Stimulated activated CD8-positive, alpha-beta memory T cell treated with anti-CD3 and anti-CD28 coated beads, Interleukin-4, amount 100 ng/mL, for 4 hours (primary cell): ENCODE data around the gene GSS.

ENCODE experiments used
- DNase-seq, 2 donors: peaks; one replicate each; pipeline ENCODE4 v3.0.0-alpha.2; 2020; ENCODE audit warnings: low read depth in 2 of 2, low spot score in 1 of 2

GSS gene

DNA sequence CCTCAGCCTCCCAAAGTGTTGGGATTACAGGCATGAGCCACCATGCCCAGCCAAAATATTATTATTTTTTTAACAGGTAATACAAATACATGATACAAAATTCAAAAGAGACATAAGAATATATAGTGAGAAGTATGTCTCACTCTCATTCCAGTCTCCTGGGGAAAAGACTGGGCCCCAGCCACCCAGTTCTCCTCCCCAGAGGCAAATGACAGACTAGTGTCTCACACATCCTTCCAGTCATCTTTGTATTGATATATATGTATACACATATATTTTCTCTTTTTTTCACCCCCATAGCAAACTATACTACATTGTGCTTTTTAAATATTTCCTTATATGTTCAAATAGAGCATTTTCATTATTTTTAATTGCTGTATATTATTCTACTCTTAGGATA is 8.3 kb downstream of the GSS start:
- DNase-seq: no peak

DNA sequence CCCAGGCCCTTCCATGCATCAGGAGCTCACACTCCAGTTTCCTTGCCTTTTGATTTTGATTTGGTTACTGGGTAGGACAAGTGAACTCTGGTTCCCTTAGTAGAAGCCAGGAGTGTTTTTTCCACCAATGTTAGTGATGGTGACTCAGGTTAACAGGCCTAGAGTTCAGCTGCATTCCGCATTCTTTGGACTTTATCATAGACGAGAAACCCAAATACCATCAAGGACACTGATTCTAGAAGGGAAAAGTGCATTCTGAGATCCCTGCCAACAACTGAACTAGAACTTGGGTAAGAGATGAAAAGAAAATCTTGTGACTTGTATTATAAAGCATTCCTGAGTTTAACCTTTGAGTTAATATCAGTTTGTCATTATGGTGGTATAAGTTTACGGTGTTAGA is 8.9 kb downstream of the GSS start:
- DNase-seq: no peak

DNA sequence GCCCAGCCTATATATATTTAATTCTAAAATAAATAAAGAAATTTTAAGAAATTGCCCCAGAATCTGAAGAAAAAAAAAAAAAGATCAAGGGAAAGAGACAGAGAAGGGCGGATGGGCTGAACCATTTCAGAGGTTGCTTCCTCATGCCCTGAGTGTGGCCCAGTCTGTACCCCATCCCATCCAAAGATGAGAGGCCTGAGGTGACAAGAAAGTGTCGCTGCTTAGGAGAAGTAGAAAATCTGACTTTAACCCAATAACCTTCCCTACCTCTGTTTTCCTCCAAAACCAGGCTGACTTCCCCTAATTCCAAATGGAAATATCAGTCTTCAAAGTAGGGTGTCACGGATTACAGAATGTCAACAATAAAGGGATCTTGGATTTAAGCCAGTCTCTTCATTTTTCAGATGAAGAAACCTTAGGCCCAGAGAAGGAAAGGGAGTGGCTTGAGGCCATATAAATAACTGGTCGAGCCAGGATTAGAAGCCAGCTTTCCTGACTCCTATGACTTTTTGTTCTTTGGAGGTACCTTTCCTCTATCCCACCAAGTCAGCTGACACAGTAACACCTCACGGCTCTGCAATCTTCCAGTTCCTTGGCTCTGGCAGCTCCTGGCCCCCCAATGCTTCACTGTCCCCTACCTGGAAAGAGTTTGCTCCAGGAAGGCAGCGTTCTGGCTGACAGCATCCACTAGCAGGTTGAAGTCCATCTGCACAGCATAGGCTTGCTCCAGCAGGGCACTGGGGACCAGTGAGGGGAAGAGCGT is 10.1 kb downstream of the GSS start:
- DNase-seq: no peak

DNA sequence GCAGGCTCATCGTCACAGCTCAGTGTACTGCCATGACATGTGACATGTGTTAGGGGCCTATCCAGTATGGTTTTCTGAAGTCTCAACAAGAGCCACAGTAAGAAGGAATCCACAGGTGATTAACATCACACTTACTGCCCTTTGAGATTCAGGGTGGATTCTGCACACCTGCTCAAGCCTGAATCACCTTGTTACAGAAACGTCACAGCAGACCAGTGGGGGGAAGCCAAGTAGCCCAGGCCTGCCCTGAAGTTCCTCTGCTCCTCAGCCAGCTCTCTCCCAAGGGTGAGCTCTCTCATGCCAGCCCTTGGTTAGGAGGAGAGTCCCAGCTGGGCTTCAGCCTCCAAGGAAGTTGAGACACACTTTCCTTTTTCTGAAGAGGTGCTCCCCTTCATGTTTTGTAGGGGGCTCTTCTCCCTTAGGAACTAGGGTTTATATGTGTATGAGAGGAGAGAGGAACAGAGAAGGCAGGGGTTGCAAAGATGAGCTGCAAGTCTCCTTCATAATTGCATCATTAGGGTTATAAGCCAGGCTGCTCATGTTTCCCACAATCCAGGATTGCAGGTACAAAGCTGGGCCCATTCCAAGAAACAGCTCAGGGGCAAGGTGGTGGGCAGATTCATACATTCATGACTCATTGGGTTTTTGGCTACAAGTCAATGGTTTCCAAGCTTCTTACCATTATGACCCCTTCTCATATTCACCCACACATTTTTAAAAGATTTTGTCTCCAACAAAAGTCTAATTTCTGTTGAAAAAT is 11.6 kb downstream of the GSS start:
- no peak for DNase-seq

DNA sequence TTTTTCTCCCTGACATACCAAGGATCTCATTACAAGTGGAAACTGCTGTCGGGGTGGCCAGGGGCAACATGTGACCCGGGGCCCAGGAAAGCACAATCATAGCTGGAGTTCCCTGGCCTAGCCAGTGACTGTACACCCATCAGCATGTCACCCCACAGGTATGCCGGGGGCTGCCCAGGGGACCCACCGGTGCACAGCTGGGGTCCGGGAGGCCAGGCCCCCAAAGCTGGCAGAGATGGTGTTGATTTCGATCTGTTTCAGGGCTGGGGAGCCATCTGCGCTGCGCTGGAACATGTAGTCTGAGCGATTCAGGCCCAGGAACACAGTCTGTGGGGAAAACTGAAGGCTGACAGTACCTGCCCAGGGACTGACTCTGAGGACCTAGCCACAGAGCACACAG is 13.3 kb downstream of the GSS start:
- DNase-seq: no peak

DNA sequence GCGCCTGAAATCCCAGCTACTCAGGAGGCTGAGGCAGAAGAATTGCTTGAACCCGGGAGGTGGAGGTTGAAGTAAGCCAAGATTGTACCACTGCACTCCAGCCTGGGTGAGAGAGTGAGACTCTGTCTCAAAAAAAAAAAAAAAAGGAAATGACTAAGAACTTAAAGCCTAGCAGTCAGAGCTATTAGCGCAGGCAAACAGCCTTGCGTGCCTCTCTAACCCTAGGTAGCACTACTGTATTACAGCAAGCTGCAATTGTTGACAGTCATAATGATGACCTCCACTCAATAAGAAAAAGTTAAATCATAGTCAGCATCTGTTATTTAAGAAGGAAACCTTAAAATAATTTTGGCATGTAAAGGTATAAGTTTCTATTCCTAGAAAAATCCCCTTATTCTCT is 14.4 kb downstream of the GSS start:
- DNase-seq: no peak

DNA sequence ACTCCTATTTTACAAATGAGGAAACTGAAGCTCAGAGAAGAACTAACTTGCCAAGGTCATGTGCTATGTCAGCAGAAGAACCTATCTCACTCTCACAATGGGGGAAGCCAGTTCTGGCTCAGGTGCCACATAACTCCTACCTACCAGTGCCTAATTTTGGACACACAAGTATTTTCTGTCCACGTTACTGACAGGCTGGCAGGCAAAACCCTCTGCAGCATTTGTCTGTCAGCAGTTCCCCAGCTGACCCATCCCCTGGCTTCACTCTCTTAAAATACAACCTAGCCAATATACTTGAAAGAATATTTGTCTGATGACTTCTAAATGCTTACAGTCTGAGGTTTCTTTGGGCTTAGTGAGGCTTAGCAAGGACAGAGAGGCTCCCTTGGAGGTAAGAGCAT is 15.5 kb downstream of the GSS start:
- DNase-seq: no peak

DNA sequence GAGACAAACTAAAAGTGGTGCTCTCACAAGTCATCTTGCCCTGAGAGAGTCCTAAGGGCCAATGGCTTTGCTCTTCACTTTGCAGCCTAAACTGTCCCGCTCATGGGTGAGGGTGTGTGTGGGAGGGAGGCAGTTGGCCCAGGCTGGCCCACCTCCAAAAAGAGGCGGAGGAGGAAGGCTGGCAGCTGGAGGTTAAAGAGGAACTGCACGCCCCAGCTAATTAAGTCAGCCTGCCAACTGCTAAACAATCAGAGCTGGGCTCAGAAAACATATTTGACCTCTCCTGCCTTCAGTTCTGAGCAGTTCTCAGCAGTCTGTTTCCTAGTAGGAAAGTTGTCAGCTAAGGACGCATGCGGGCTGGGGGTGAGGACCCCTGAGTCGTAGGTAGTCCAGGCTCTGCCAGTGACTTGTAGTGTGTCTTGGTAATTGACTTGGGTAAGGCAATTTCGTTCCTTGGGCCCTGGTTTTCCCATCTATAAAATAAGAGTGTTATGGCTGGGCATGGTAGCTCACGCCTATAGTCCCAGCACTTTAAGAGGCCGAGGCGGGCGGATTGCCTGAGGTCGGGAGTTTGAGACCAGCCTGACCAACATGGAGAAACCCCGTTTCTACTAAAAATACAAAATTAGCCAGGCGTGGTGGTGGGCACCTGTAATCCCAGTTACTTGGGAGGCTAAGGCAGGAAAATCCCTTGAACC is 17.0 kb downstream of the GSS start:
- DNase-seq: no peak

DNA sequence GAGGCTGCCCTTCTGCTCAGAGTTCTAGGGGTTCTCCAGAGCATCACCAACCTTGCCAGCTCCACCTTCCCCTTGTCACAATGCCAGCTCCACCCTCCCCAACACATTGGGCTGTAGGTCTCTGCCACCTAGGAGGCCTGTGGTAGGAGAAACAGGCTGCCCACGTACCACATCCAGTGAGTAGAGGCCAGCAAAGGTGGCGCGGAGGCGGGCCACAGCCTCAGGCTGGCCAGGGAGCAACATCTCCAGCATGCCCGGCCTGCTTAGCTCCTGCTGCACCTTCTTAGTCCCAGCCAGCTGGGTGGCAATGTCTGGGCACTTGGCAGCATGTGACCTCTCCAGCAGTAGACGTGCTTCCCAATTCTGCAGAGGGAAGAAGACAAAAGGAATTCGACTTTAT is 23.8 kb downstream of the GSS start:
- DNase-seq: no peak

DNA sequence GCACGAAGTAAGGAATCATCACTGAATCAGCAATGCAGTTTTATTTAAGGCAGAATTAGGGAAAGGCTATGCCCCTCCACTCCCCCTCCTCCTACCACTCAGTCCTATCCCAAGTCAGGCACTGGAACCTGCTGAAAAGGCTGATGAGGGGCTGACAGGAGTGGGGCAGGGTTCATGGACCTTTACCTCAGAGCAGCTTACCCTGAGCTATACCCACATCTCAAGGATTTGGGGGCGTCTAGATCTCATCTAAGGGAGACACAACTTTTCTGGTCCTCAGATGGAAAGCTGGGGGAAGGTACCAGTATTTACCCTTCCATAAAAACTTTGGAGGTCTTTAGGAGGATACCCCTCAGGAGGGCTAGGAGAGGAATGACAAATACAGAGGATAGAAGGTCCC is 27.2 kb downstream of the GSS start:
- no peak for DNase-seq

DNA sequence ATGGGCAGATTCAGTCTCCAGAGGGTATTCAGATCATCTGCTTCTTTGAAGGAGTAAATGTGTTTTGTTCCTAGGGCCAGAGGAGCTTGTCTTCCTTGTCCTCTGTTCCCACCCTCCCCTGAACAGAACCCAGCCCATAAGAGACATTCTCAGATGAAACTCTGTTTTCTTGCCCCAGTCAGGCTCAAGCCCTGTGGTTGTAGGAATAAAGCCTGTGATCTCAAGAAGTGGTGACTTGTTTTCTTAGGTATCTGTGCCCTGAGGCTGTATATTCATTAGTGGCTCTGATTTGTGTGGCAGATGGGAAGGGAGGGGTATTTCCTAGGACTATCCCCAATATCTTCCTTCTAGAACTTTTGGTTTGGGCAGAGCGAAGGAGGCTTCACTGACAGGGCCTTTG is 27.9 kb downstream of the GSS start:
- no peak for DNase-seq

DNA sequence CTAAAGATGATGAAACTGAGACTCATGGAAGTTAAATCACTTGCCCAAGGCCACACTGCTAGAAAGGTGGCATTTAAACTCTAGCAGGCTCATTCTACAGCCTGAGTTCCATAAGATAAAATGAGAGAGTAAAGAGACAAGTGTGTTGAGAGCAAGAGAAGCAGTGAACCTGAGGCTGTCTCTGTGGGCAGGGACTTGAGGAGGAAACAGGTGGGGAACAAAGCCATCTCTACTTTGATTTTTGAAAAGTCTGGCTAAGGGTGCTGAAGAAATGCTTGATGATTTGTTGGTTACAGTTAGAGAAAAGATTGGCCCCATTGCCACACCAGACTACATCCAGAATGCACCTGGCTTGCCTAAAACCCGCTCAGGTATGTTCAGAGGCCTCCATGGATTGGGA is 29.0 kb downstream of the GSS start:
- no peak for DNase-seq

DNA sequence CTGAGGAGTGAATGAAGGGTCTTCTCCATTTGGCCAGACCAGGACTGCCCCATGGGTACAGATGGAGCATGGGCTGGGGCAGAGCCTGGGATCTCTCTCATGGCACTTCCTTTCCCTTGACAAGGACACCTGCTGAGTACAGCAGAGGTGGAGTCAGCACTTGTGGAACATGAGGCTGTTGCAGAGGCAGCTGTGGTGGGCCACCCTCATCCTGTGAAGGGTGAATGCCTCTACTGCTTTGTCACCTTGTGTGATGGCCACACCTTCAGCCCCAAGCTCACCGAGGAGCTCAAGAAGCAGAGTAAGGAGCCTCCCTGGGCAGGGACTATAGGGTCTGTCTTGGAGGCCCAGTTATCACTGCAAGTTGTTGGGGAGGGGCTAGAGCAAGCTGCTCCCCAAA is 29.6 kb downstream of the GSS start:
- no peak for DNase-seq

DNA sequence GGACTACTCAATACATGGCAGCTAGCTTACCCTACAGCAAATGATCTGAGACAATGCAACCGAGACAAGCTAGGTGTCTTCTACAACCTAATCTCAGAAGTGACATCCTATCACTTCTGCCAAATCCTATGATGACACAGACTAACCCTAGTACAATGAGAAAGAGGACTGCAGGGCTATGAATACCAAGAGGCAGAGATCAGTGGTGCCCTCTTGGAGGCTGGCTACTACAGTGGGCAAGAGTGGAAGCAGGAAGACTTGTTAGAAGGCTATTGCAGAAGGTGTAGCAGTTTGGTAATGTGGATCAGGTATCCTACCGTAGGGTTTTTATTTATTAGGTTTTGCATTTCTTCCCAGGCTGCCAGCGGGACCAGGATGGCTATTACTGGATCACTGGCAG is 30.3 kb downstream of the GSS start:
- DNase-seq: no peak

DNA sequence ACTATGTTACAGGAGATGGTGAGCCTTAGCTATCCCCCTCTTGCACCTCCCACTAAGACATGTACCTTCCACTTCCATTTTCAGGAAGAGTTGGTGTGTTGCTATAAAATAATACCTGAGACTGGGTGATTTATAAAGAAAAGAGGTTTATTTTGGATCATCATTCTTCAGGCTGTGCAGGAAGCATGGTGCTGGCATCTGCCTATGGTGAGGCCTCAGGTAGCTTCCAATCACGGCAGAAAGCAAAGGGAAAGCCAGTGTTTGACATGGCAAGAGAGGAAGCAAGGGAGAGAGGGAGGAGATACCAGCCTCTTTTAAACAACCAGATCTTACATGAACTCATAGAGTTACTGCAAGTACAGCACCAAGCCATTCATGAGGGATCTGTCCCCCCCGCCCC is 32.2 kb downstream of the GSS start:
- DNase-seq: no peak

DNA sequence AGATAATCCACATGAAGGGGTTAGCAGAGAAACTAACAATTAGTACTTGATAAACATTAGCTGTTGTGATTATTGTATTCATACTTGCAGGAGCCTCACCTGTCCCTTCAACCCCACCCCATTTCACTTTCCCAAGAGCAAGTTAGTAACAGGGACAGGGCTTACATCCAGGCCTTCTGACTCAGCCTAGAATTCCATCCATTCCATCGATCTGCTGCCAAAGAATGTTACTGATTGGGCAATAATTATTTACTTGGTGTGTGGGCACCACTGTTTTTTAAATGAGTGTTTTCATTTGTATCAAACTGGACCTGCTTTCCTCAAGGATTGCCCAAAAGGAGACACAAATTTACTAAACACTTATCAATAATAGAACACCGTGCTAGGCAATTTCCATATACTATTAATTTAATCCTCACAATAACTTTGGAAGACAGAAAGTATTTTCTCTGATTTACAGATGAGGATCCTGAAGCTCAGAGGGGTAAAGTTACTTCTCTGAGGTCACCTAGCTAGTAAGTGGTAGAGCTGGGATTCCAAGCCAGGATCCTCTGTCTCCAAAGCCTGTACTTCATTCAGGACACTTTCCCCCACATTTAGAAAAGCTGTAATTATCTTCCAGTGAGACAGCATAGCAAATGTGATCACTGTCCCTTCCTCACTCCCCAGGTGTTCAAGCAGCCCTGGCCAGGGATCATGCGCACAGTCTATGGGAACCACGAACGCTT is 32.8 kb downstream of the GSS start:
- no peak for DNase-seq

DNA sequence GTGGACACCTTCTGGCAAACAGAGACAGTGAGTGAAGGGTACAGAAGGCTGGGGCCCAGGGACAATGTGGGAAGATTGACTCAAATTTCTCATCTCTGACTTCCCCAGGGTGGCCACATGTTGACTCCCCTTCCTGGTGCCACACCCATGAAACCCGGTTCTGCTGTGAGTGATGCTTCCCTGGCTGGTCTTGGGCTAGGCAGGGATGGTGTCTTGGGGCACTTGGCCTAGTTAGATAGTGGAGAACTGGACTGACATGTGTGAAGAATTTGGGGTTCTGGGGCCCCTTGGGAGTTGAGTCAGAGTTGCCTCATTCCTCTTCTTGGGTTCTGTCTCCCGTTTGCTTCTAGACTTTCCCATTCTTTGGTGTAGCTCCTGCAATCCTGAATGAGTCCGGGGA is 34.2 kb downstream of the GSS start:
- DNase-seq: no peak

DNA sequence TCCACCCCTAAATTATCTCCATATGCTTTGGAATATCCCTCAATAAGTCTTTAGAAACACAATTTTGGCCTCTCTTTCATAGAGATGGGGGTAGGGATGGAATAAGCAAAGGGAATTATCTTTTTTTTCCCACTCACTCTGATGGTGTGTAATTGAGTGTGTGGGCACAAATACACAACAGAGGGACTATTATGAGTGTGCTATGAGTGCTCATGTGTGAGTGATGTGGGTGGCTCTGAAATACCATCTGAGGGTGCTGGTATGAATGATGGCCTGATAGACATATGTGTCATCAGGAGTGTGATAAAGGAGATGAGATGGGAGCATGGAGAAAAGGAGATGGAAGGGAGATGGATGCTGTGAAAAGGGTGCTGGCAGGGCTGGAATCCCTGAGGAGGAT is 35.6 kb downstream of the GSS start:
- no peak for DNase-seq

DNA sequence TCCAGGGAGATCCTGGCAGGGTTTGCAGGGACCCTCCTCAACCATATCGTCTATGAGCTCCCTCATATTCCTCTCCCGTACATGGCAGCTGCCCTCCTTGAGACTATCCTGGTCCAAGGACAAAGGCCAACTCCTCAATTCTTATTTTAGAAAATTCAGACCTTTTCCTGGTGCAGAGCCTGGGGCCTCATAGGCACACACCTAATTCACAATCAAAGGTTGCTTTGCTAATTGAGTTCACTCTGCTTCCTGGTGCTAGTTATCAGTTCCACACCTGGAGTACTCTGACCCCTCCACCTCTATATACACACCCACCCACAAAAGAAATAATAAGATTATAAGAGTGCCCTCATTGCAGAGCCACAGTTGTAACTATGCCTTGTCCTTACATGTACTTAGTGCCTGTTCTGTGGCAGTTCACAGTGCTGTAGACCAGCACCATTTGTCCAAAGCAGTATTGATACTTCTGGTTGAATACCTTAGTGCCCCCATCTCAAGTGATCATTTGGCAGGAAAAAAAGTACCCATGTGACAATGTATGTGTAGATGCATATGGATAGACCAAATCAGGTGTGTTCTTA is 38.7 kb downstream of the GSS start:
- no peak for DNase-seq

DNA sequence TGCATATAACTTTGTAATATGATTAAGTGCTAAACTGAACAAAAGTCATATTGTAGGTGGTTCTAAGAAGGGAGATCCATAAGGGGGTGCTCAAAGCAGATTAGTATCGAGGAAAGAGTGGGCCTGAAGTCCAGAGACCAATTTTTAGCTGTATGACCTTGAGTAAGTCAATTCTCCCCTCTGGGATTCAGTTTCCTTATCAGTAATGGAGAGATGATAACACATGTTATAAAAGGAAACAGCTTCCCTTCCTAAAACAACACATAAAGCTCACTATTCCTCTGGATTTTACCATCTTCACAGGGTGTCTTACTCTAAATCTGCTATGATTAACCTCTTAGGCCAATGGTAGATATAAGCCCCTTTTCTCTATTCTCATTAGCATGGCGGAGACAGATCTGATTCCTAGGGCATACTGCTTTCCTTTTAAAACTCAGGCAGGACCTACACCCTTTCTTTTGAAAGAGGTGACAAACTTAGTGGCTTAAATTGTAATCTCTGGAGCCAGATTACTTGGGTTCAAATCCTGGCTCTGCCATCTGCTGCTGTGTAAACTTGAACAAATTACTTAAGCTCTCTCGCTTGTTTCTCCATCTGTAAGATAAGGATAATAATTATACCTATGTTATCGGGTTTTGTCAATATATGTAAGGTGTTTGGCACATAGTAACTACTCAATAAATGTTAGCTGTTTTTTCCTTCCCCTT is 39.7 kb downstream of the GSS start:
- DNase-seq: no peak

DNA sequence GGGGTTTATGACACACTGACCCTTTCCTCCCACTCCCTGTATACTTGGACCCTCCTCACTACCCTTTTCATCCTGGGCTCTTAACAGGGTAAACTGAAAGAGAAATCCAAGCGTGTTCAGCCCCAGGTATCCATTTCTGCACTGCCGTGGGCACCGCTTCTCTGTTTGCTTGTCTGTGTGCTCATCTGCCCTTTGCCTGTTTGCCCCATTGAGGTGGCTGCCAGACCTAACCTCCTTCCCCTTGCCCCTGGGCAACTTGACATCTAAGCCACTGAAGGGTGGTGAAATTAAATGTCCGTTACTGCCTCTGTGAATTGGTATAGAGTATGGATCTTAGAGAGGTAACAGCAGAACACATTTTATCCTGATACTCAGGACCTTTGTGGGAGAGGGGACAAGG is 40.5 kb downstream of the GSS start:
- no peak for DNase-seq
